ENCODE measurements around the gene DPYD. TPM values are rescaled to one million over a fixed set of nuclear protein-coding genes. Genes with fewer than 3 reads are reported as not detected.

The DPYD gene
- total RNA-seq, 1 donor from 2014 or later = 12.8 TPM

GRCh38 chr1:97806996-97807520 lies 113.8 kb downstream of the DPYD start:
- Mint-ChIP-seq H3K36me3 (ENCODE audit: unreplicated experiment) (no peaks in the 10 kb centered on the region), H3K4me3 (ENCODE audit: unreplicated experiment) (no peak overlapping the region), H3K4me1 (ENCODE audit: low read depth, unreplicated experiment) (no peaks in the 10 kb centered on the region), H3K9me3 (ENCODE audit: unreplicated experiment) (no peaks in the 10 kb centered on the region), H3K27ac (ENCODE audit: unreplicated experiment) (no peak overlapping the region), H3K27me3 (ENCODE audit: unreplicated experiment) (no peaks in the 10 kb centered on the region)
- no peak for DNase-seq
- TF ChIP-seq, protein P1, sequence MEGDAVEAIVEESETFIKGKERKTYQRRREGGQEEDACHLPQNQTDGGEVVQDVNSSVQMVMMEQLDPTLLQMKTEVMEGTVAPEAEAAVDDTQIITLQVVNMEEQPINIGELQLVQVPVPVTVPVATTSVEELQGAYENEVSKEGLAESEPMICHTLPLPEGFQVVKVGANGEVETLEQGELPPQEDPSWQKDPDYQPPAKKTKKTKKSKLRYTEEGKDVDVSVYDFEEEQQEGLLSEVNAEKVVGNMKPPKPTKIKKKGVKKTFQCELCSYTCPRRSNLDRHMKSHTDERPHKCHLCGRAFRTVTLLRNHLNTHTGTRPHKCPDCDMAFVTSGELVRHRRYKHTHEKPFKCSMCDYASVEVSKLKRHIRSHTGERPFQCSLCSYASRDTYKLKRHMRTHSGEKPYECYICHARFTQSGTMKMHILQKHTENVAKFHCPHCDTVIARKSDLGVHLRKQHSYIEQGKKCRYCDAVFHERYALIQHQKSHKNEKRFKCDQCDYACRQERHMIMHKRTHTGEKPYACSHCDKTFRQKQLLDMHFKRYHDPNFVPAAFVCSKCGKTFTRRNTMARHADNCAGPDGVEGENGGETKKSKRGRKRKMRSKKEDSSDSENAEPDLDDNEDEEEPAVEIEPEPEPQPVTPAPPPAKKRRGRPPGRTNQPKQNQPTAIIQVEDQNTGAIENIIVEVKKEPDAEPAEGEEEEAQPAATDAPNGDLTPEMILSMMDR (IDR thresholded peaks at IDR 0.05; ENCODE audit: partially characterized antibody, unreplicated experiment) = no peak

DNA sequence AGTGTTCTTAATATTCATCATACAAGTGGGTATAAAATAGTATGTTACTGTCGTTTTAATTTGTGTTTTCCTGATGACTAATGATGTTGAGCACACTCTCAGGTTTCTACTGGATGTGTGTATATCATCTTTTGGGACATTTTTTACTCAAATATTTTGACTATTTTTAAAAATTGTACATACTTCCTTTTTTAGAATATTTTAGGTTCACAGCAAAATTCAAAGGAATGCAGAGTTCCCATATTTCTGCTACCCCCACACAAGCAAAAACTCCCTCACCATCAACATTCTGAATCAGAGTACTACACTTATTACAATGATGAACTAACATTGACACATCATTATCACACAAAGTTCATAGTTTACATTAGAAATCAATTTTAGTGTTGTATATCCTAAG lies 114.5 kb downstream of the DPYD start:
- Mint-ChIP-seq H3K4me1 (ENCODE audit: low read depth, unreplicated experiment) (no peaks in the 10 kb centered on the region), H3K4me3 (ENCODE audit: unreplicated experiment) (no peak overlapping the region)

GRCh38 chr1:97805093-97805492 lies 115.7 kb downstream of the DPYD start:
- TF ChIP-seq, protein P1 (IDR thresholded peaks at IDR 0.05; ENCODE audit: partially characterized antibody, unreplicated experiment) = no peak
- Mint-ChIP-seq H3K27ac (ENCODE audit: unreplicated experiment) (no peak overlapping the region), H3K36me3 (ENCODE audit: unreplicated experiment) (no peaks in the 10 kb centered on the region), H3K9me3 (ENCODE audit: unreplicated experiment) (no peaks in the 10 kb centered on the region), H3K4me3 (ENCODE audit: unreplicated experiment) (no peak overlapping the region), H3K4me1 (ENCODE audit: low read depth, unreplicated experiment) (no peaks in the 10 kb centered on the region), H3K27me3 (ENCODE audit: unreplicated experiment) (no peaks in the 10 kb centered on the region)
- DNase-seq = no peak

More for the DNA sequence above, 114.5 kb downstream of the DPYD start:
- Mint-ChIP-seq H3K9me3 (ENCODE audit: unreplicated experiment) (no peaks in the 10 kb centered on the region), H3K27ac (ENCODE audit: unreplicated experiment) (no peak overlapping the region), H3K27me3 (ENCODE audit: unreplicated experiment) (no peaks in the 10 kb centered on the region), H3K36me3 (ENCODE audit: unreplicated experiment) (no peaks in the 10 kb centered on the region)
- TF ChIP-seq, protein P1 (IDR thresholded peaks at IDR 0.05; ENCODE audit: partially characterized antibody, unreplicated experiment) = no peak
- DNase-seq = no peak

DNA sequence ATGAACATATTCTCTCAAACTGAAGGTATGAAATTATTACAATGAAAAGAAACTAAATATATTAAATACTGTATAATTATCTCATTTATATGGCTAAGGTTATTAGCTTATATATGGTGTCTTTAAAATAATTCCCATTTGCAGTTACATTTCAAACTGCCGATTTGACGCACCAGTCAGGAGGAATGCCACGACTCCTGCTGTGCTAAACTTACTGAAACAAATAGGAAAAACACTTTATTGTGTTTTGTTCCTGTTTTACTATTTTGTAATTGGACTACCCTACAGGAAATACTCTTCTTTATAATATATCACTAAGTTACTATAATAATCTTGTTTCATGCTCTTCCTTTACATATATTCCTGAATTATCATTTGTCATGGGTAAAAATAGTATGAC lies 117.8 kb downstream of the DPYD start:
- no peaks in the 10 kb centered on the region for H3K27me3 Mint-ChIP-seq (ENCODE audit: unreplicated experiment)
- no peaks in the 10 kb centered on the region for H3K9me3 Mint-ChIP-seq (ENCODE audit: unreplicated experiment)
- H3K4me3 Mint-ChIP-seq (ENCODE audit: unreplicated experiment) = no peak overlapping the region

DNA sequence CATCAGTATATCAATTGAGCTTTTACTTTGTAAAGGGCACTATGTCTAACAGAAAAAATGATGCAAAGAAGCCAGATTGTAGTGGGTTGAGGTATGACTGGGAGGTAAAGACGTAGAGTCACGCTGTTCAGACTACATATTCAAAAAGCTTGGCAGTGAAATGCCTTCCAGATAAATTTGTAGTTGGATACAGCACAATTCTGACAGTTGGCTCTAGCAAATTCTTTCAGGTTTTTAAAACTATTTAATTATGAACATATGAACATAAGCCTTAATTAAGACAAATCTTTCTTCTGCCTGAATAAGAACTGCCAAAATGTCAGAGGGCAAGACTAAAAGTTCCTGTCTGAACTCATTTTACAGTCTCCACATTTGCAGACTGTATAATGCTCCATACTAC lies 118.8 kb downstream of the DPYD start:
- no peaks in the 10 kb centered on the region for H3K36me3 Mint-ChIP-seq (ENCODE audit: unreplicated experiment)

More for the DNA sequence above, 117.8 kb downstream of the DPYD start:
- H3K27ac Mint-ChIP-seq (ENCODE audit: unreplicated experiment) = no peak overlapping the region
- H3K4me1 Mint-ChIP-seq (ENCODE audit: low read depth, unreplicated experiment) = no peaks in the 10 kb centered on the region
- no peak for DNase-seq
- TF ChIP-seq, protein P1 (IDR thresholded peaks at IDR 0.05; ENCODE audit: partially characterized antibody, unreplicated experiment) = no peak
- no peaks in the 10 kb centered on the region for H3K36me3 Mint-ChIP-seq (ENCODE audit: unreplicated experiment)

More for the DNA sequence above, 118.8 kb downstream of the DPYD start:
- Mint-ChIP-seq H3K27me3 (ENCODE audit: unreplicated experiment) (no peaks in the 10 kb centered on the region), H3K27ac (ENCODE audit: unreplicated experiment) (no peak overlapping the region), H3K9me3 (ENCODE audit: unreplicated experiment) (no peaks in the 10 kb centered on the region), H3K4me1 (ENCODE audit: low read depth, unreplicated experiment) (no peaks in the 10 kb centered on the region), H3K4me3 (ENCODE audit: unreplicated experiment) (no peak overlapping the region)
- DNase-seq = no peak
- TF ChIP-seq, protein P1 (IDR thresholded peaks at IDR 0.05; ENCODE audit: partially characterized antibody, unreplicated experiment) = no peak

Measured in glutamatergic neuron (in vitro differentiated cells).